IMR-90 (cell line): ENCODE data around the gene PTPRN2. TPM values are rescaled to one million over a fixed set of nuclear protein-coding genes. Genes with fewer than 3 reads are reported as not detected.

Source experiments
- ATAC-seq: fragments of 200-7000 bp; cut with Tn5 transposase; 2 replicates; pipeline ENCODE4 v1.9.1; 2020; ENCODE audit warnings: low read depth, mild to moderate bottlenecking, moderate library complexity
- BruUV-seq: library from RNA; stranded (reverse); fragments of 400-500 nt; replicated peaks from 2 replicates; lab custom pipeline; 2021; lab: Mats Ljungman, UMichigan
- CTCF ChIA-PET: fragments of 300-600 bp; formaldehyde crosslinking; extraction: SDS; loops from one replicate; lab custom pipeline; 2021; ENCODE audit warnings: antibody characterized with exemption; lab: Yijun Ruan, JAX
- POLR2A ChIA-PET: fragments of 300-600 bp; sonication (Branson Sonifier 250); formaldehyde crosslinking; loops from one replicate; lab custom pipeline; 2022; ENCODE audit warnings: antibody characterized with exemption; ENCODE audit not compliant: unreplicated experiment; lab: Charles Lee
- DNase-seq: peaks from one replicate; pipeline ENCODE4 v3.0.0; 2013
- H2AFZ ChIP-seq: replicated peaks from 2 replicates; pipeline ENCODE3; 2013; ENCODE audit warnings: low read length, mild to moderate bottlenecking; ENCODE audit not compliant: poor library complexity
- H2AK5ac ChIP-seq: 2 replicates; pipeline ENCODE4 v1.6.1; 2013; ENCODE audit warnings: low read depth, low read length, inconsistent platforms
- H2AK9ac ChIP-seq: replicated peaks from 2 replicates; pipeline ENCODE3; 2013; ENCODE audit warnings: mild to moderate bottlenecking, low read depth, low read length, moderate library complexity; ENCODE audit not compliant: poor library complexity
- H2BK120ac ChIP-seq: 2 replicates; pipeline ENCODE4 v1.6.1; 2013; ENCODE audit warnings: low read depth, low read length, inconsistent platforms
- H2BK15ac ChIP-seq: 3 replicates; pipeline ENCODE4 v1.6.1; 2013; ENCODE audit warnings: low read depth, low read length, inconsistent platforms
- H2BK20ac ChIP-seq: 2 replicates; pipeline ENCODE4 v1.6.1; 2013; ENCODE audit warnings: low read depth, mild to moderate bottlenecking, inconsistent platforms, low read length, moderate library complexity
- H2BK5ac ChIP-seq: 2 replicates; pipeline ENCODE4 v1.6.1; 2013; ENCODE audit warnings: mild to moderate bottlenecking, low read depth, low read length, inconsistent platforms; ENCODE audit not compliant: poor library complexity, severe bottlenecking
- H3K14ac ChIP-seq: replicated peaks from 2 replicates; pipeline ENCODE4 v1.6.1; 2013; ENCODE audit warnings: low read depth, low read length, inconsistent platforms
- H3K18ac ChIP-seq: 2 replicates; pipeline ENCODE4 v1.6.1; 2013; ENCODE audit warnings: low read depth, low read length, control low read depth
- H3K23ac ChIP-seq: 2 replicates; pipeline ENCODE4 v1.6.1; 2013; ENCODE audit warnings: low read depth, low read length, inconsistent platforms
- H3K27ac ChIP-seq: 2 replicates; pipeline ENCODE4 v1.5.1; 2013; ENCODE audit warnings: mild to moderate bottlenecking, control low read depth, low read length; ENCODE audit not compliant: insufficient read depth
- H3K27me3 ChIP-seq: 2 replicates; pipeline ENCODE4 v1.6.1; 2013; ENCODE audit warnings: low read length; ENCODE audit not compliant: control insufficient read depth, insufficient read depth
- H3K36me3 ChIP-seq: 2 replicates; pipeline ENCODE4 v1.6.1; 2013; ENCODE audit warnings: low read length, mixed read lengths; ENCODE audit not compliant: control insufficient read depth, insufficient read depth
- H3K4ac ChIP-seq: 2 replicates; pipeline ENCODE4 v1.6.1; 2013; ENCODE audit warnings: low read depth, low read length, inconsistent platforms
- H3K4me1 ChIP-seq: 2 replicates; pipeline ENCODE4 v1.6.1; 2013; ENCODE audit warnings: low read length, mixed read lengths; ENCODE audit not compliant: control insufficient read depth, insufficient read depth
- H3K4me2 ChIP-seq: 2 replicates; pipeline ENCODE4 v1.6.1; 2013; ENCODE audit warnings: low read depth, mild to moderate bottlenecking, control low read depth, low read length, moderate library complexity
- H3K4me3 ChIP-seq: 2 replicates; pipeline ENCODE4 v1.5.1; 2013; ENCODE audit warnings: low read depth, mild to moderate bottlenecking, control low read depth, low read length, moderate library complexity; ENCODE audit not compliant: insufficient read depth
- H3K56ac ChIP-seq: 2 replicates; pipeline ENCODE4 v1.6.1; 2013; ENCODE audit warnings: low read length, inconsistent platforms; ENCODE audit not compliant: insufficient read depth; ENCODE audit errors: extremely low read depth
- H3K79me1 ChIP-seq, 2 experiments: 2 replicates each; pipeline ENCODE4 v1.6.1; 2013; ENCODE audit warnings: low read length in 2 of 2, inconsistent platforms in 1 of 2, low read depth in 1 of 2
- H3K9ac ChIP-seq: 2 replicates; pipeline ENCODE4 v1.6.1; 2013; ENCODE audit warnings: low read depth, low read length, control low read depth
- H3K9me1 ChIP-seq: 2 replicates; pipeline ENCODE4 v1.6.1; 2013; ENCODE audit warnings: low read length, inconsistent platforms; ENCODE audit not compliant: insufficient read depth
- H3K9me3 ChIP-seq: 2 replicates; pipeline ENCODE4 v1.6.1; 2013; ENCODE audit warnings: low read length; ENCODE audit not compliant: control insufficient read depth, insufficient read depth
- H4K20me1 ChIP-seq: 2 replicates; pipeline ENCODE4 v1.6.1; 2013; ENCODE audit warnings: low read length, inconsistent platforms; ENCODE audit not compliant: insufficient read depth
- H4K5ac ChIP-seq: 2 replicates; pipeline ENCODE4 v1.6.1; 2013; ENCODE audit warnings: mild to moderate bottlenecking, low read depth, low read length, control low read depth
- H4K8ac ChIP-seq, 2 experiments: 2 replicates each; pipeline ENCODE4 v1.6.1; 2013; ENCODE audit warnings: low read depth in 2 of 2, low read length in 2 of 2, control low read depth in 1 of 2, inconsistent platforms in 1 of 2
- H4K91ac ChIP-seq: 2 replicates; pipeline ENCODE4 v1.6.1; 2013; ENCODE audit warnings: low read depth, low read length, inconsistent platforms; ENCODE audit not compliant: insufficient read depth
- BHLHE40 ChIP-seq: fragments of 150-350 bp; IDR thresholded peaks from 2 replicates; pipeline ENCODE4 v1.6.1; 2016; ENCODE audit warnings: mild to moderate bottlenecking, low read depth, low read length
- CHD1 ChIP-seq: IDR thresholded peaks from 2 replicates; pipeline ENCODE4 v1.6.1; 2012; ENCODE audit warnings: low read depth, low read length, improper control_type of control experiment
- ELK1 ChIP-seq: fragments of 150-350 bp; IDR thresholded peaks from 2 replicates; pipeline ENCODE4 v1.6.1; 2016; ENCODE audit warnings: low read depth, mild to moderate bottlenecking, low read length, moderate library complexity, borderline replicate concordance
- FOS ChIP-seq: fragments of 150-350 bp; IDR thresholded peaks from 2 replicates; pipeline ENCODE4 v1.6.1; 2016; ENCODE audit warnings: low read depth, low read length
- MAFK ChIP-seq: IDR thresholded peaks from 2 replicates; pipeline ENCODE4 v1.6.1; 2012; ENCODE audit warnings: low read depth, low read length, improper control_type of control experiment
- MAZ ChIP-seq: IDR thresholded peaks from 2 replicates; pipeline ENCODE4 v1.6.1; 2012; ENCODE audit warnings: low read depth, mild to moderate bottlenecking, low read length, improper control_type of control experiment, moderate library complexity, borderline replicate concordance
- MXI1 ChIP-seq: IDR thresholded peaks from 2 replicates; pipeline ENCODE4 v1.6.1; 2012; ENCODE audit warnings: low read depth, mild to moderate bottlenecking, low read length, moderate library complexity, borderline replicate concordance
- NFE2L2 ChIP-seq: fragments of 150-350 bp; IDR thresholded peaks from 2 replicates; pipeline ENCODE4 v1.6.1; 2016; ENCODE audit warnings: low read depth, mild to moderate bottlenecking, low read length
- POLR2A ChIP-seq: IDR thresholded peaks from 2 replicates; pipeline ENCODE4 v1.6.1; 2012; ENCODE audit warnings: mild to moderate bottlenecking, low read depth, low read length
- RAD21 ChIP-seq: IDR thresholded peaks from 2 replicates; pipeline ENCODE4 v1.6.1; 2012; ENCODE audit warnings: low read length, improper control_type of control experiment
- RCOR1 ChIP-seq: IDR thresholded peaks from 2 replicates; pipeline ENCODE4 v1.6.1; 2012; ENCODE audit warnings: mild to moderate bottlenecking, low read length, improper control_type of control experiment; ENCODE audit not compliant: insufficient replicate concordance
- RFX5 ChIP-seq: IDR thresholded peaks from 2 replicates; pipeline ENCODE4 v1.8.0; 2012; ENCODE audit warnings: low read depth, mild to moderate bottlenecking, low read length, moderate library complexity
- SMC3 ChIP-seq: fragments of 150-350 bp; IDR thresholded peaks from 2 replicates; pipeline ENCODE4 v1.6.1; 2016; ENCODE audit warnings: low read depth, mild to moderate bottlenecking, antibody characterized with exemption, low read length, moderate library complexity
- WGBS, 2 experiments: methylation state at CpG; one replicate each; pipeline versions ENCODE4 v1.1.5 to v1.1.7; 2013; ENCODE audit warnings: missing lambda C conversion rate in 2 of 2; ENCODE audit not compliant: insufficient read length in 1 of 2; ENCODE audit errors: extremely low coverage in 2 of 2; 5-methylcytosine and 5-hydroxymethylcytosine counted together
- dilution Hi-C: fragments of 300-500 bp; cut with HindIII; formaldehyde crosslinking; loops from one replicate; pipeline ENCODE4 v1.14.3; 2018; ENCODE audit warnings: low sequenced_read_pairs; ENCODE audit not compliant: unreplicated experiment
- in situ Hi-C: fragments of 300-500 bp; cut with MboI; formaldehyde crosslinking; loops from 3 replicates; pipeline ENCODE4 v1.14.3; 2019; ENCODE audit warnings: low sequenced_read_pairs, inconsistent platforms, mixed read lengths
- intact Hi-C: fragments of 100-400 bp; cut with micrococcal nuclease; formaldehyde crosslinking; loops from 2 replicates; pipeline ENCODE4 v1.10.0; 2022
- polyA plus RNA-seq, 3 experiments: library from polyadenylated mRNA; depleted of rRNA; stranded (reverse); fragments of >200 nt; gene quantifications; 2 replicates each; pipeline ENCODE4 v1.2.3, GENCODE V29; 2012; ENCODE audit warnings: low replicate concordance in 1 of 3
- total RNA-seq: library from RNA; depleted of rRNA; stranded (reverse); fragments of >200 nt; gene quantifications from 2 replicates; pipeline ENCODE4 v1.2.3, GENCODE V29; 2012
- TF ChIP-seq, protein P1 (sequence below): fragments of 150-350 bp; IDR thresholded peaks from 2 replicates; pipeline ENCODE4 v1.6.1; 2017; ENCODE audit warnings: mild to moderate bottlenecking, antibody characterized with exemption, low read length, low read depth
- TF ChIP-seq, protein P2 (sequence below): conservative IDR thresholded peaks from 2 replicates; pipeline ENCODE4 v1.5.1; 2012; ENCODE audit warnings: mild to moderate bottlenecking, low read depth, low read length, improper control_type of control experiment

Gene PTPRN2
- total and polyA plus RNA-seq, 2 of the 4 experiments (the other 2 are of a cell fraction): 0.03 TPM; not detected in 1

DNA sequence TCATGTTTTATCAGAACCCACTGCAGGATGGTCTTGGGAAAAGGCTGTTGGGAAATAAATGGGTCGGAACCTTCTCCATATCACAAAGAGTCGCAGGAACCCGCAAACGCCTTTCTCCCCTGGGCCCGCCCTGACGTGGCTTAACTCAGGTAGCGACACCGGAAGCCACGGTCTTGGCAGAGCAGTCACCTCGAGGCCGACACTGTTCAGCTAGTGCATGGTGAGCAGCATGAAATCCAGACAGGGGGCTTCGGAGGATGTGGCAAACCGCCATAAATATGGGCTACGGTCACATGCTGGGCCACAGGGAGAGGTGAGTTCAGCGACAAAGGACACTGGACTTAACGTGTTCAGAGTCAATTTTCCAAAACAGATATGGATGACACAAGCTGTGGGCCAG, 421.9 kb downstream of the PTPRN2 start:
- Histone ChIP-seq H3K23ac (no peak overlapping the region), H3K4ac (no peak overlapping the region), H3K27ac (no peak overlapping the region), H2AFZ (no peak overlapping the region), H3K79me1 (no peaks in the 10 kb centered on the region), H3K36me3 (no peaks in the 10 kb centered on the region), H3K56ac (no peak overlapping the region), H2BK120ac (no peak overlapping the region), H3K18ac (no peak overlapping the region), H4K20me1 (no peaks in the 10 kb centered on the region), H3K14ac (no peak overlapping the region), H3K4me1 (no peaks in the 10 kb centered on the region), H2BK5ac (no peak overlapping the region), H3K4me3 (no peak overlapping the region), H3K9me3 (peaks cover 53% of the 10 kb centered on the region), H2BK15ac (no peak overlapping the region), H3K9me1 (no peaks in the 10 kb centered on the region), H2AK5ac (no peak overlapping the region), H3K9ac (no peak overlapping the region), H4K91ac (no peak overlapping the region), H2AK9ac (no peak overlapping the region), H4K8ac (no peak overlapping the region), H4K5ac (no peak overlapping the region), H3K27me3 (no peaks in the 10 kb centered on the region), H3K4me2 (no peak overlapping the region), H2BK20ac (no peak overlapping the region)
- in situ Hi-C loops: no loop called here
- no peak for DNase-seq
- dilution Hi-C loops: no loop called here
- 77% methylated on average over 12 of the region's 16 CpGs; no CpG with 5 or more reads in 1 of the 2 experiments for WGBS, 2 experiments
- no TSS peak for BruUV-seq
- intact Hi-C loops: no loop called here
- TF ChIP-seq, protein P1, sequence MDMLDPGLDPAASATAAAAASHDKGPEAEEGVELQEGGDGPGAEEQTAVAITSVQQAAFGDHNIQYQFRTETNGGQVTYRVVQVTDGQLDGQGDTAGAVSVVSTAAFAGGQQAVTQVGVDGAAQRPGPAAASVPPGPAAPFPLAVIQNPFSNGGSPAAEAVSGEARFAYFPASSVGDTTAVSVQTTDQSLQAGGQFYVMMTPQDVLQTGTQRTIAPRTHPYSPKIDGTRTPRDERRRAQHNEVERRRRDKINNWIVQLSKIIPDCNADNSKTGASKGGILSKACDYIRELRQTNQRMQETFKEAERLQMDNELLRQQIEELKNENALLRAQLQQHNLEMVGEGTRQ: no peak
- TF ChIP-seq MXI1 (no peak), FOS (no peak), ELK1 (no peak), MAFK (no peak), RFX5 (no peak), RCOR1 (no peak), NFE2L2 (no peak), POLR2A (no peak), SMC3 (no peak), BHLHE40 (no peak), RAD21 (no peak), CHD1 (no peak), MAZ (no peak)
- TF ChIP-seq, protein P2, sequence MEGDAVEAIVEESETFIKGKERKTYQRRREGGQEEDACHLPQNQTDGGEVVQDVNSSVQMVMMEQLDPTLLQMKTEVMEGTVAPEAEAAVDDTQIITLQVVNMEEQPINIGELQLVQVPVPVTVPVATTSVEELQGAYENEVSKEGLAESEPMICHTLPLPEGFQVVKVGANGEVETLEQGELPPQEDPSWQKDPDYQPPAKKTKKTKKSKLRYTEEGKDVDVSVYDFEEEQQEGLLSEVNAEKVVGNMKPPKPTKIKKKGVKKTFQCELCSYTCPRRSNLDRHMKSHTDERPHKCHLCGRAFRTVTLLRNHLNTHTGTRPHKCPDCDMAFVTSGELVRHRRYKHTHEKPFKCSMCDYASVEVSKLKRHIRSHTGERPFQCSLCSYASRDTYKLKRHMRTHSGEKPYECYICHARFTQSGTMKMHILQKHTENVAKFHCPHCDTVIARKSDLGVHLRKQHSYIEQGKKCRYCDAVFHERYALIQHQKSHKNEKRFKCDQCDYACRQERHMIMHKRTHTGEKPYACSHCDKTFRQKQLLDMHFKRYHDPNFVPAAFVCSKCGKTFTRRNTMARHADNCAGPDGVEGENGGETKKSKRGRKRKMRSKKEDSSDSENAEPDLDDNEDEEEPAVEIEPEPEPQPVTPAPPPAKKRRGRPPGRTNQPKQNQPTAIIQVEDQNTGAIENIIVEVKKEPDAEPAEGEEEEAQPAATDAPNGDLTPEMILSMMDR: no peak
- no peak for ATAC-seq
- CTCF ChIA-PET: no interaction called here
- POLR2A ChIA-PET: no interaction called here
